Mucosa of rectum (tissue), 2 donors: ENCODE data around the gene IL6ST.
A peak's percentile ranks its signal among the peaks of the same experiment; 100 is the strongest.
"Not testable (repeated sequence)": the region's sequence is repeated elsewhere in the genome, so short reads cannot be mapped to it uniquely, and the experiment has no call there.

Source experiments
- H3K27ac ChIP-seq, 2 donors: one replicate each; pipeline ENCODE4 v1.7.0; 2013; ENCODE audit warnings: inconsistent platforms in 2 of 2, low read depth in 2 of 2, low read length in 2 of 2
- H3K27me3 ChIP-seq, 2 donors: one replicate each; pipeline ENCODE4 v1.7.0; 2013; ENCODE audit warnings: low read length in 2 of 2; ENCODE audit not compliant: control insufficient read depth in 2 of 2, insufficient read depth in 2 of 2
- H3K36me3 ChIP-seq, 2 donors: one replicate each; pipeline ENCODE4 v1.7.0; 2013; ENCODE audit warnings: low read length in 2 of 2; ENCODE audit not compliant: control insufficient read depth in 2 of 2, insufficient read depth in 2 of 2
- H3K4me1 ChIP-seq, 2 donors: one replicate each; pipeline ENCODE4 v1.7.0; 2013; ENCODE audit warnings: low read length in 2 of 2, mild to moderate bottlenecking in 1 of 2; ENCODE audit not compliant: control insufficient read depth in 2 of 2, insufficient read depth in 2 of 2
- H3K4me3 ChIP-seq, 2 donors: one replicate each; pipeline ENCODE4 v1.7.0; 2013; ENCODE audit warnings: low read length in 2 of 2
- H3K9ac ChIP-seq, 2 donors: one replicate each; pipeline ENCODE4 v1.7.0; 2013; ENCODE audit warnings: low read length in 2 of 2, low read depth in 1 of 2, mild to moderate bottlenecking in 1 of 2
- H3K9me3 ChIP-seq, 2 donors: one replicate each; pipeline ENCODE4 v1.7.0; 2013; ENCODE audit warnings: low read length in 2 of 2; ENCODE audit not compliant: control insufficient read depth in 2 of 2
- donor health status: healthy.
- donor health status: Normal muscosa, but diverticular disease.

IL6ST gene

DNA sequence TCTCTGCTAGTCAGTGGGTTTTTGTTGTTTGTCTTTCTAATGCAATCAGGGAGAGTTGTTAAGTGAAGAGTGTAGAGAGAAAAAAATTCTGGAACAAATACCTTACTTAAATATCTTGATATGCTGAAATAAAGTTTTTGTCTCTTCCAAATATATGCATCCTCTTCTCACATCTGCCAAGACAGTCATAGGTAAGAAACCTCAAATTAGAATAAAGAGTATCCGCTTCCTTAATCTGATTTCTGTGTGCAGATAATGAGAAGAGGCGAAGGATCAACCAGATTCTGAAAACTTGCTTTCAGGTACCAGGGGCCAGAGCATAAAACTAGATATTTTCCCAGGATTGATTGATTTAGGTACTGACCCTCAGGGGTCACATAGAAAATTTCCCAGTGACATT is 11.3 kb upstream of the IL6ST start:
- Histone ChIP-seq H3K27me3 (no peaks in the 10 kb centered on the region), H3K4me1 (peaks cover 0 to 6% of the 10 kb centered on the region in 2 donors), H3K4me3 (no peak overlapping the region), H3K9me3 (no peaks in the 10 kb centered on the region), H3K36me3 (no peaks in the 10 kb centered on the region), H3K9ac (no peak overlapping the region), H3K27ac (no peak overlapping the region)

DNA sequence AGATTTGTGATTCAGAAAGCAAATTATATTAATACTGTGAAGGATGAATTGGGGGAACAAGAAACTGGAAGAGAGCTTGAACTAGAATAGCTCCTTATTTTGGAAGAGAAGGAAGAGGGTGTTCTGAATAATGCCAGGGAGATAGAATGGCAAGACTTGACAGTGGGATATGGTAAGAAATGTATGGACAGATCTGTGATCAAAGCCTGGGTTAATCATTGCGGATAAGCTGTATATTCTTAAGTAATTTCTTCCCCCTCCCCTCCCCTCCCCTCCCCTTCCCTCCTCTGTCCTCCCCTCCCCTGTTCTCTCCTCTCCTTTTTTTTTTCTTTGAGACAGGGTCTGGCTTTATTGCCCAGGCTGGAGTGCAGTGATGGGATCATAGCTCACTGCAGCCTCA is 10.1 kb upstream of the IL6ST start:
- Histone ChIP-seq H3K4me3 (no peak overlapping the region), H3K4me1 (peaks cover 0 to 6% of the 10 kb centered on the region in 2 donors), H3K27ac (no peak overlapping the region), H3K9me3 (no peaks in the 10 kb centered on the region), H3K9ac (no peak overlapping the region), H3K27me3 (no peaks in the 10 kb centered on the region), H3K36me3 (no peaks in the 10 kb centered on the region)

DNA sequence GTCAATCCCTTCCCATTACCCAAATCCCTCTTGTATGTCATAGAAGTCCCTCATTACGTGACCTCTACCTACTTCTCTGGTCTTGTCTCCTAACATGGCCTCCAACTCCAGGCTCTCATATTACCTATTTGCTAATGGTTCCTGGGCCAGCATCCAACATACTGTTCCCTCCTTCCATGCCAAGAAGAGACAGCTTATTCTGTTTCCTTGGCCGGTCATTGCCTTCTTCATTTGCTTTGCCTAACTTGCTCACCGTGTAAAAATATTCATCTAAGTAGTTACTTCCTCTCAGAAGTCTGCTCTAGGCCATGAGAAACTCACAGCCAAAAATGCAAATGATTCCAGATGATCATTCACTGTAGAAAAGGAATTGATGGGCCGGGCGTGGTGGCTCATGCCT is 8.9 kb upstream of the IL6ST start:
- peaks cover 0 to 6% of the 10 kb centered on the region in 2 donors for H3K4me1 ChIP-seq
- H3K9ac ChIP-seq = no peak overlapping the region
- H3K9me3 ChIP-seq = no peaks in the 10 kb centered on the region
- peak overlapping the region in 1 of 2 donors; percentile 72 for H3K27ac ChIP-seq
- H3K27me3 ChIP-seq = no peaks in the 10 kb centered on the region
- H3K36me3 ChIP-seq = no peaks in the 10 kb centered on the region
- H3K4me3 ChIP-seq = no peak overlapping the region

DNA sequence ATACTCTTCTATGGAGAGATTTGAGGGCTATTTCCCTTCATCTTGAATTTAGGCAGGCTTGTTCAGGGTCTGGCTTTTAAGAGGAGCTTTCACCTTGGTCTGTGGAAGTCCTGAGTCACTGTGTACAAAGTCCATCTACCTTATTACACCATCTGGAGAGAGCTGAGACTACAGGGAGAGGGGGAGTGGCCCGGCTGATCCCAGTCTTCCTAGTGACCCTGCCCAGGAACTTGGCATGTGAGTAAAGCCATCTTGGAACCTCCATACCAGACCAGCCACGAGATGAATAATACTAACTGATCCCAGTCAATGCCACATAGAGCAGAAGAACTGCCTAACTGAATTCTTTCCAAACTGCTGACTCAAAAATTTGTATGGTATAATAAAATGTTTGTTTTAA is 8.4 kb upstream of the IL6ST start:
- Histone ChIP-seq H3K9me3 (no peaks in the 10 kb centered on the region), H3K27ac (peak overlapping the region; percentile 3 to 72), H3K36me3 (no peaks in the 10 kb centered on the region), H3K4me1 (peaks cover 0 to 6% of the 10 kb centered on the region in 2 donors), H3K4me3 (no peak overlapping the region), H3K27me3 (no peaks in the 10 kb centered on the region), H3K9ac (no peak overlapping the region)

DNA sequence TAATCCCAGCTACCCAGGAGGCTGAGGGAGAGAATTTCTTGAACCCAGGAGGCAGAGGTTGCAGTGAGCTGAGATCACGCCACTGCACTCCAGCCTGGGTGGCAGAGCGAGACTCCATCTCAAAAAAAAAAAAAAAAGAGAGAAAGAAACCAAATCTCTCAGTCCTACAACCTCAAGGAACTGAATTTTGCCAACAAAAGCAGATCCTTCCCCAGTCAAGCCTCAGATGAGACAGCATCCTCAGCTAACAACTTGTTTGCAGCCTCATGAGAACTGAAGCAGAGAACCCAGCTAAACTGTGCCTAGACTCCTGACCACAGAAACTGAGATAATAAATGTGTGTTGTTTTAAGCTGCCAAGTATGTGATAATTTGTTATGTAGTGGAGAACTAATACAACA is 7.5 kb upstream of the IL6ST start:
- H3K4me3 ChIP-seq = no peak overlapping the region
- no peak overlapping the region for H3K27ac ChIP-seq
- no peak overlapping the region for H3K9ac ChIP-seq
- peaks cover 3 to 6% of the 10 kb centered on the region in 2 donors for H3K4me1 ChIP-seq
- no peaks in the 10 kb centered on the region for H3K9me3 ChIP-seq
- no peaks in the 10 kb centered on the region for H3K36me3 ChIP-seq
- H3K27me3 ChIP-seq = no peaks in the 10 kb centered on the region

DNA sequence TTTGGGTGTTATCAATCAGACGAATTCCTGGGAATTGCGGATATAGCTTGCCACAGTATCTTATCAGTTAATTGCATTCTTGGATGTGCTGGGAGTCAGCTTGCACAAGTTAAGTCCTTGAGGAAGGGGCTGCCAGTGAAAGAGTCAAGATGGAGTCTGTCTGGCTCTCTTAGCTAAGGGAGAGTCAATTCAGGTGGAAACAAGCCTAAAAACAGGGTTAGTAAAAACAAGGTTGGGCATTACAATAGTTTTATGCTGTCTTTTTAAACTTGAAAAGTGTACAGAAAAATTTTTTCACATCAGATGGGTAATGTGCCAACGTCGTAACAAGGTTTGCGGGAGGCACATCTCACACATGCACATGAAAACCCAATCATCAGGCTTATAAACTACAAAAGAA is 5.5 kb upstream of the IL6ST start:
- H3K9me3 ChIP-seq, H3K4me3 ChIP-seq, H3K36me3 ChIP-seq, H3K27ac ChIP-seq, H3K9ac ChIP-seq, H3K27me3 ChIP-seq: not testable (repeated sequence)
- H3K4me1 ChIP-seq = peaks cover 9 to 14% of the 10 kb centered on the region in 2 donors

DNA sequence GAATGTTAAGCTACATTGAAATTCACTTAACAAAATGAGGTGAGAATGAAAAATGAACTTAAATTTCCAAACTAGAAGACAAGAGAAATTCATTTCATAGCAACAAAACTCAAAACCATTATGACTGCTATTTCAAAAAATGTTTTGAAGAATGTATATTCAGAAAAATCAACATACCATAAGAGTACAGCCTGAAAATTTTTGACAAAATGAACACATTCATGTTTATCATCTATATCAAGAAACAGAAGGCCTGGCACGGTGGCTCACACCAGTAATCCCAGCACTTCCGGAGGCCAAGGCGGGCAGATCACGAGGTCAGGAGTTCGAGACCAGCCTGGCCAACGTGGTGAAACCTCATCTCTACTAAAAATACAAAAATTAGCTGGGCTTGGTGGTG is 4.2 kb upstream of the IL6ST start:
- no peak overlapping the region for H3K4me3 ChIP-seq
- no peak overlapping the region for H3K27ac ChIP-seq
- H3K9ac ChIP-seq = no peak overlapping the region
- no peaks in the 10 kb centered on the region for H3K9me3 ChIP-seq
- no peaks in the 10 kb centered on the region for H3K27me3 ChIP-seq
- H3K4me1 ChIP-seq = peaks cover 9 to 14% of the 10 kb centered on the region in 2 donors
- H3K36me3 ChIP-seq = no peaks in the 10 kb centered on the region

DNA sequence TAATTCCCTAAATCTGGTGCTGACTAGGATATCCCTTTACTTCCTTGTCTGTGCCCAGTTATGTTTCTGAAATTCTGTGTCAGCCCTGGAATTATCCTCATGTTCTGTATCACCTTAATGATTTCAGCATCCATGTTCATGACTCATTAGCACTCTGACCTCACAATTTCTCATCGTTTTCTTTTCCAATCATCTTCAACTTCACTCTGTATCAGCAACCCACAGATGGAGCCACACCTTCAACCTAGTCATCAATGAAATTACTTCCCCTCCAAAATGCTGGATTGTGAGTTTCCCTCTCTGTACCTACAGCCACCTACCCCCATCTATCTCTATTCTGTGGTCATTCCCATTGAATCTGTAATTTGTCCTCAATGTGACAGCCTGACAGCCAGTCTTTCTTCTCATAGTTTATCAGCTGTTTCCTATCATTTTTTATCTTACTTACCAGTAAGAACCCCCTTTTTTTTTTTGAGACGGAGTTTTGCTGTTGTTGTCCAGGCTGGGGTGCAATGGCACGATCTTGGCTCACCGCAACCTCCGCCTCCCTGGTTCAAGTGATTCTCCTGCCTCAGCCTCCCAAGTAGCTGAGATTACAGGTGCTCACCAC is 3.1 kb upstream of the IL6ST start:
- no peak overlapping the region for H3K9ac ChIP-seq
- no peak overlapping the region for H3K4me3 ChIP-seq
- no peak overlapping the region for H3K27ac ChIP-seq
- H3K4me1 ChIP-seq = peaks cover 12 to 14% of the 10 kb centered on the region in 2 donors
- H3K9me3 ChIP-seq = no peaks in the 10 kb centered on the region
- H3K27me3 ChIP-seq = no peaks in the 10 kb centered on the region
- no peaks in the 10 kb centered on the region for H3K36me3 ChIP-seq

DNA sequence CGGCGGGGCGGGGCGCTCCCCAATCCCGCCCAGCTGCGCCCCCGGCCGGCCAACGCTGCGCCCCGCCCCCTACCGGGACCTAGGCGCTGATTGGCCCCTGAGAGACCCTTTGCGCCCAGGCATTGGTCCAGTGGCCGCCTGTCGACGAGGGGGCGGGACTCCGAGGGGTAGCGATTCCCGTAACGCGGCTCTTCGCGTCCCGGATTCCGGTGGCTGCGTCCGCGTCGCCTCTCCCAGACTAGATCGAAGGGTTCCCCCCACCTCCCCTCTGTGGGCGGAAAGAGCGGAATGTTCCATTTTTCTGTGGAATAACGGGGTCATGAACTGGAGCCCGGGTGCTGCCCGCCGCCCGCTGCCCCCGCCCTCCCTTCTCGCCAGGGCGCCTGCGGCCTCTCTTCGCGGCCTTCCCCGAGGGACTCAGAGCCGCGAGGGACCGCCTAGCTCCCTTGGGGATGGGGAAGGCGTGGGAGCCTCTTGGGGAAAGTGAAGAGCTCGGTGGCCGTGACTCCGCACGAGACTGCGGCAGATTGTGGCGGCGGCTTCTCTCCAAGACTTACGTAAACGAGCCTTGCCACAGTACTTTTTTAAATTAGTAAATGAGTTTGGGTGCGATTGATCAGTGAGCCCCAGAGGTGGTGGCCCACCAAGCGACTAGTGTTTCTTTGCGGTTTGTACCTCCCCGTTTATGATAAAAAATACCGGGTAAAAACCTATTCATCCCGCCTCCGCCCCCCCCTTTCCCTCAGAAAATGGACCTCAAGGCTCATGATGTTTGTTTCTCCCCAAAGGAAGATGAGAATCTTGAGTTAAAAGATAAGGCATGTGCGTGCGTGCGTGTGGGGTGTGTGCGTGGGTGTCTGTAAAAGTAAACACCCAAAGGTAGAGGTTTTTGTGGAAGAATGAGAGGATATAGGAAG is 493 bp upstream of the IL6ST start:
- peaks cover 15 to 24% of the 10 kb centered on the region in 2 donors for H3K4me1 ChIP-seq

DNA sequence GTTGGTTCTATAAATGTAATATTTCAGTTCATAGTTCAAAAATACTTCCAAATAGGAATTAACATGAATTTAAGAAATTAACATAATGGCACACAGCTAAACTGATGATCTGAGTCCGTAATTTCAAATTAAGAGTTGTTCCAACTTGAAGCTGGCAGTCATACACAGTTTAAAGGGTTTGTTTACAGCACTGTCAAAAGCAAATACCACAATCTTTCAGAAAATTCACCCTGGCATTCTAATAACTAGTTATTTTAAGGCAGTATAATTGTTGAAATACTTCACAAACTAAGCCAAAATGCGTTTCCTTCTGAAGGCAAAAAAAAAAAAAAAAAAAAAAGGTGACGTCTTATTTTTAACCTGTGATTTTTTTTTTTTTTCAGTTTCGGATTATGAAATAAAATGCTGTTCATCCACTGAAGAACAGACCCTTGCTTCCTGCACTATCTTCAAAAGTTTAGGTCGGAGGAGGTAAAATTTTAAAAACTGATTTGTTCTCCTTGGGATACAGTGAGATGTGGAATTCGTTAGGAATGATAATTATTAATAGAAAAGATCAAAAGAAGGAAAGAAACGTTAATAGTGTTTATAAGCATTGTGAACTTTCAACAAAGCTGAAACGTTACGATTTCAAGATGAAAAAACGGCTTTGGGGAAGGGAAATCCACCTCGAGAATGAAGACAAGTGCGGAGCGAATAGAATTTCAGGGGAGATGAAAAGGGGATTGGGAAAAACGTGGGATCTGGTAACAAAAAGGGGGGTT is 850 bp downstream of the IL6ST start:
- H3K9ac ChIP-seq = peak overlapping the region; percentile 98 to 99
- H3K4me3 ChIP-seq = peak overlapping the region; percentile 97
- H3K9me3 ChIP-seq = no peaks in the 10 kb centered on the region
- no peaks in the 10 kb centered on the region for H3K27me3 ChIP-seq
- H3K27ac ChIP-seq = peak overlapping the region; percentile 99
- no peaks in the 10 kb centered on the region for H3K36me3 ChIP-seq
- peaks cover 15 to 26% of the 10 kb centered on the region in 2 donors for H3K4me1 ChIP-seq

More for the DNA sequence above, 493 bp upstream of the IL6ST start:
- H3K27ac ChIP-seq = peak overlapping the region; percentile 99
- H3K36me3 ChIP-seq = no peaks in the 10 kb centered on the region
- no peaks in the 10 kb centered on the region for H3K27me3 ChIP-seq
- H3K9ac ChIP-seq = peak overlapping the region; percentile 78 to 99
- peak overlapping the region; percentile 97 for H3K4me3 ChIP-seq
- H3K9me3 ChIP-seq = no peaks in the 10 kb centered on the region
